Thyroid gland (tissue), 4 donors: ENCODE results near the gene GPR157. TPM values are rescaled to one million over a fixed set of nuclear protein-coding genes. Genes with fewer than 3 reads are reported as not detected.
A peak's percentile ranks its signal among the peaks of the same experiment; 100 is the strongest.

ENCODE experiments used
- DNase-seq, 2 donors: peaks; one replicate each; pipeline ENCODE4 v3.0.0-alpha.2; 2019
- H3K27ac ChIP-seq, 3 donors: fragments of 200-600 bp; sonication (generic); 1 replicate in 2 of 3; 2 replicates in 1 of 3; pipeline ENCODE4 v1.5.1; 2016 to 2019; ENCODE audit warnings: mild to moderate bottlenecking in 1 of 3, moderate library complexity in 1 of 3
- H3K27me3 ChIP-seq: fragments of 200-600 bp; sonication (generic); one replicate; pipeline ENCODE4 v1.5.1; 2019
- H3K36me3 ChIP-seq, 2 donors: fragments of 200-600 bp; sonication (generic); one replicate each; pipeline ENCODE4 v1.5.1; 2016 to 2019
- H3K4me1 ChIP-seq, 2 donors: fragments of 200-600 bp; sonication (generic); one replicate each; pipeline ENCODE4 v1.5.1; 2017 to 2019
- H3K4me3 ChIP-seq, 3 donors: fragments of 200-600 bp; sonication (generic); replicated peaks in 1 of 3; 1 replicate in 2 of 3; 2 replicates in 1 of 3; pipeline ENCODE4 v1.5.1; 2016; ENCODE audit warnings: mild to moderate bottlenecking in 1 of 3
- H3K9me3 ChIP-seq: fragments of 200-600 bp; sonication (generic); one replicate; pipeline ENCODE4 v1.5.1; 2017
- POLR2A ChIP-seq, 2 donors: fragments of 450-650 bp; IDR thresholded peaks; one replicate each; pipeline ENCODE4 v1.6.1; 2017; ENCODE audit warnings: antibody characterized with exemption in 2 of 2, mild to moderate bottlenecking in 2 of 2, moderate library complexity in 1 of 2
- WGBS, 2 donors: methylation state at CpG; one replicate each; pipeline ENCODE4 v1.1.5; 2017; 5-methylcytosine and 5-hydroxymethylcytosine counted together
- intact Hi-C: fragments of 100-400 bp; cut with DNase I; formaldehyde crosslinking; loops from one replicate; pipeline ENCODE4 v1.15.1; 2023
- total RNA-seq, 4 donors: library from RNA; depleted of rRNA; stranded (reverse); fragments of >200 nt; gene quantifications; one replicate each; pipeline ENCODE4 v1.2.3, GENCODE V29; 2016
- TF ChIP-seq, protein P1 (sequence below), 6 experiments: fragments of 200-600 bp in 3 of 6; fragments of 450-650 bp in 3 of 6; sonication (generic) in 3 of 6; IDR thresholded peaks; one replicate each; pipeline ENCODE4 v1.5.1; 2016 to 2019; ENCODE audit warnings: antibody characterized with exemption in 6 of 6, mild to moderate bottlenecking in 2 of 6, inconsistent platforms in 1 of 6, moderate library complexity in 1 of 6

Gene GPR157
- total RNA-seq, 4 donors from 2014 or later = 5.6 to 10.4 (median 7.3) TPM

DNA sequence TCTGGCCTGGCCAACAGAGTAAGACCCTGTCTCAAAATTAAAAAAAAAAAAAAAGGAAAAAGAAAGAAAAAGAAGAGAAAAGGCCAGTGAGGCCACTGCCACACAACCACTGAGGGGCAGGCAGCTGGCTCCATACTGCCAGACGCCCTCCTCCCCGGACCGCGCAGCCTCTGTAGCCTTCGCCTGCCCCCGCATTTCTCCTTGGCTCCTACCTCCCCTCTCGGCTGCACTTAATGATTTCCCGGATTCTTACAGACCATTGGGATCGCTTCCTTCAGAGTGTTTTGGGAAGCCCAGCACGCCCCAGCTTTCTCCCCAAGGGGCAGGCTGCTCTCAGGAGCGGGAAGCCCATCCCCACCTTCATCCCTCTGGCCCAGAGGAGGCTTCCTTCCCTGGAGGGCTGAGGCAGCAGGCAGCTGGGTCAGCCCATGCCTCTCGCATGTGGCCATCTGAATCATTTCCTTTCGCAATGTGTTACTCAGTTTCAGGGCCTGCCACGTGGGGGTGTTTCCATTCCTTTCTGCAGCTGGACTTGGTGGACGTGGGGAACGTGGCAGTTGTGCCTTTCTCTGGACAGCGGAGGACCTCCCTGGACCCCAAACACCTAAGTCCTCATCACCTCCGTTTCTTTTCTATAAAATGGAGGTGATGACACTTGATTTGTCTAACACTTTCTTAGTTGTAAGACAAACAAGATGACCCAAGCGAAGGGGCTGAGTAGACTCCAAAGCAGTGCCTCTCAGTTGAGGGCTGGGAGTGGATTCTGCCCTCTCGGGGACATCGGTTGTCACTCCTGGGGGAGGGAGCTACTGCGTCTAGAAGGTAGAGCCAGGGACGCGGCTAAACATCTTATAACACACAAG is 61.7 kb downstream of the GPR157 start:
- H3K36me3 ChIP-seq = no peaks in the 10 kb centered on the region
- H3K9me3 ChIP-seq = no peaks in the 10 kb centered on the region
- H3K4me3 ChIP-seq = no peak overlapping the region
- DNase-seq = no peak
- peaks cover 0 to 9% of the 10 kb centered on the region in 2 donors for H3K4me1 ChIP-seq
- no peak for TF ChIP-seq POLR2A (IDR thresholded peaks at IDR 0.05)
- TF ChIP-seq, protein P1, sequence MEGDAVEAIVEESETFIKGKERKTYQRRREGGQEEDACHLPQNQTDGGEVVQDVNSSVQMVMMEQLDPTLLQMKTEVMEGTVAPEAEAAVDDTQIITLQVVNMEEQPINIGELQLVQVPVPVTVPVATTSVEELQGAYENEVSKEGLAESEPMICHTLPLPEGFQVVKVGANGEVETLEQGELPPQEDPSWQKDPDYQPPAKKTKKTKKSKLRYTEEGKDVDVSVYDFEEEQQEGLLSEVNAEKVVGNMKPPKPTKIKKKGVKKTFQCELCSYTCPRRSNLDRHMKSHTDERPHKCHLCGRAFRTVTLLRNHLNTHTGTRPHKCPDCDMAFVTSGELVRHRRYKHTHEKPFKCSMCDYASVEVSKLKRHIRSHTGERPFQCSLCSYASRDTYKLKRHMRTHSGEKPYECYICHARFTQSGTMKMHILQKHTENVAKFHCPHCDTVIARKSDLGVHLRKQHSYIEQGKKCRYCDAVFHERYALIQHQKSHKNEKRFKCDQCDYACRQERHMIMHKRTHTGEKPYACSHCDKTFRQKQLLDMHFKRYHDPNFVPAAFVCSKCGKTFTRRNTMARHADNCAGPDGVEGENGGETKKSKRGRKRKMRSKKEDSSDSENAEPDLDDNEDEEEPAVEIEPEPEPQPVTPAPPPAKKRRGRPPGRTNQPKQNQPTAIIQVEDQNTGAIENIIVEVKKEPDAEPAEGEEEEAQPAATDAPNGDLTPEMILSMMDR (IDR thresholded peaks at IDR 0.05) = no peak
- intact Hi-C loops = no loop called here
- no peaks in the 10 kb centered on the region for H3K27me3 ChIP-seq
- WGBS, 2 donors = 79 to 91% methylated on average over 23 to 24 of the region's 24 CpGs
- peak overlapping the region in 1 of 3 donors; percentile 36 for H3K27ac ChIP-seq

DNA sequence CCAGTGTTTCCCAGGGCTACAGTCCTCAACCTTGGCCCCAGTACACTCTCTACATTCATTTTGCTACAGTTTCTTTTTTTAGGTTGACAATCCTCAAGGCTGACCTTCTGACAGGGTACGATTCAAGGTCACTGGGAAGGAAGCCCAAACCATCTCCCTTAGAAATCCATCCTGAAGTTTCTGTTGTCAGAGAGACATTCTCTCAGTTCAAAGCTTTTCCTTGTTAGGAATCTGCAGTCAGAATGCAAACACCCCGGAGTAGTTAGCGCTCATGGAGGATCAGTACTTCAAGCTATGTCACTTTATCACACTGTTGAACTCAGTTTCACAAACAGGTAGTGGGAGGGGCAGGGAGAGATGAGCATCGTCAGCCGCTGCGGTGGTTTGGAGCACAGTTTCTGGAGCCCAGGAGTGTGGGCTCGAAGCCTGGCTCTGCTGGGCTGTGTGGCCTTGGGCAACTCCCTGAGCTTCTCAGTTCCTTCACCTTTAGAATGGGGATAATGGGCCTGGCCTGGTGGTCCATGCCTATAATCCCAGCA is 63.6 kb downstream of the GPR157 start:
- WGBS, 2 donors = 70 to 79% methylated on average over 7 of the region's 7 CpGs
- H3K4me3 ChIP-seq = no peak overlapping the region
- TF ChIP-seq, protein P1 (IDR thresholded peaks at IDR 0.05) = no peak
- no peak for TF ChIP-seq POLR2A (IDR thresholded peaks at IDR 0.05)
- DNase-seq = no peak
- intact Hi-C loops = no loop called here
- H3K36me3 ChIP-seq = no peaks in the 10 kb centered on the region
- no peaks in the 10 kb centered on the region for H3K27me3 ChIP-seq
- peaks cover 0 to 19% of the 10 kb centered on the region in 2 donors for H3K4me1 ChIP-seq
- H3K27ac ChIP-seq = no peak overlapping the region
- no peaks in the 10 kb centered on the region for H3K9me3 ChIP-seq

DNA sequence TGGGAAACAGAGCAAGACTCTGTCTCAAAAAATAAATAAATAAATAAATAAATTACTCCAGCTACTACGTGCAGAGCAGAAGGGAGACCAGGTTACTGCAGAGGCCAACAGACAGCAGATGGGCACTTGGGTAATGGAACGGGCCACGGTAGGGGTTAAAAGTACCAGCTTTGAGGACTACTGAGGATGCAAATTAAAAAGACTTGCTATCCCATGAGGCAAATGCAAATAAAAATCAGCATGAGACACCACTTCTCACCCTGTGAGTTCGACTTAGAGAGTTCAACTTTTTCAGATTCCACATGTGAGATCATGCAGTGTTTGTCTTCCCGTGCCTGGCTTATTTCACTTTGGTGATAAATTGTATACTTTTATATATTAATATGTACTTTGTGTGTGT is 66.1 kb downstream of the GPR157 start:
- H3K4me1 ChIP-seq = peaks cover 0 to 10% of the 10 kb centered on the region in 2 donors
- H3K4me3 ChIP-seq = no peak overlapping the region
- H3K36me3 ChIP-seq = no peaks in the 10 kb centered on the region
- 76 to 78% methylated on average over 5 of the region's 5 CpGs for WGBS, 2 donors
- no peaks in the 10 kb centered on the region for H3K9me3 ChIP-seq
- no peaks in the 10 kb centered on the region for H3K27me3 ChIP-seq
- no peak for TF ChIP-seq POLR2A (IDR thresholded peaks at IDR 0.05)
- TF ChIP-seq, protein P1 (IDR thresholded peaks at IDR 0.05) = no peak
- no peak overlapping the region for H3K27ac ChIP-seq
- no peak for DNase-seq
- intact Hi-C loops = no loop called here

DNA sequence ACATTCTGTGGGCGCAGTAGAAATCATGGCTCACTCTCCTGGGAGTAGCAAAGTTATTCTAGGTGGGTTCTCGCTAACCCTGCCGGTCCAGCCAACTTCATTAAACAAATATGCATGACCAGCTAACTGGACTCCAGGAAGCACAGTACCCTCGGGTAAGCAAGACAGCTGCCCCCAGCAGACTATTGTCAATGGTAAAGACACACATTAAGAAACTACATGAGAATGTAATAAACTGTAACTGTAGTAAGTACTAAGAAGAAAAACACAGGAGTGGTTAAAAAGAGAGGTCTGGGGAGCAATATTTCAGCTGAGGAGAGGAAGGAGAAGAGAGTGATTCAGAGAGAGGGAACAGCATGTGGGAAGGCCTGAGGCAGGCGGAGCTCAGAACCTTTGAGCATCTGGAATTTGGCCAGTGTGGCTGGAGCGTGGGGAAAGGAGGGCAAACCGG is 66.9 kb downstream of the GPR157 start:
- WGBS, 2 donors = 63 to 64% methylated on average over 7 of the region's 7 CpGs
- Histone ChIP-seq H3K36me3 (no peaks in the 10 kb centered on the region), H3K27me3 (no peaks in the 10 kb centered on the region), H3K27ac (no peak overlapping the region), H3K4me3 (no peak overlapping the region), H3K4me1 (peaks cover 0 to 10% of the 10 kb centered on the region in 2 donors), H3K9me3 (no peaks in the 10 kb centered on the region)
- intact Hi-C loops = no loop called here
- no peak for TF ChIP-seq POLR2A (IDR thresholded peaks at IDR 0.05)
- TF ChIP-seq, protein P1 (IDR thresholded peaks at IDR 0.05) = no peak
- DNase-seq = no peak
